ENCODE data around the gene LIN7A. TPM values are rescaled to one million over a fixed set of nuclear protein-coding genes. Genes with fewer than 3 reads are reported as not detected.

LIN7A gene, protein sequence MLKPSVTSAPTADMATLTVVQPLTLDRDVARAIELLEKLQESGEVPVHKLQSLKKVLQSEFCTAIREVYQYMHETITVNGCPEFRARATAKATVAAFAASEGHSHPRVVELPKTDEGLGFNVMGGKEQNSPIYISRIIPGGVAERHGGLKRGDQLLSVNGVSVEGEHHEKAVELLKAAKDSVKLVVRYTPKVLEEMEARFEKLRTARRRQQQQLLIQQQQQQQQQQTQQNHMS
- 22.1 and 32.7 TPM in 2 replicates for total RNA-seq (ENCODE audit: low replicate concordance)
- long read RNA-seq, full-length matches to known transcripts = 23 of 28 reads
- long read RNA-seq, partial matches to known transcripts = 2 of 28 reads
- long read RNA-seq, other reads (novel, unspliced or antisense) = 3 of 28 reads

DNA sequence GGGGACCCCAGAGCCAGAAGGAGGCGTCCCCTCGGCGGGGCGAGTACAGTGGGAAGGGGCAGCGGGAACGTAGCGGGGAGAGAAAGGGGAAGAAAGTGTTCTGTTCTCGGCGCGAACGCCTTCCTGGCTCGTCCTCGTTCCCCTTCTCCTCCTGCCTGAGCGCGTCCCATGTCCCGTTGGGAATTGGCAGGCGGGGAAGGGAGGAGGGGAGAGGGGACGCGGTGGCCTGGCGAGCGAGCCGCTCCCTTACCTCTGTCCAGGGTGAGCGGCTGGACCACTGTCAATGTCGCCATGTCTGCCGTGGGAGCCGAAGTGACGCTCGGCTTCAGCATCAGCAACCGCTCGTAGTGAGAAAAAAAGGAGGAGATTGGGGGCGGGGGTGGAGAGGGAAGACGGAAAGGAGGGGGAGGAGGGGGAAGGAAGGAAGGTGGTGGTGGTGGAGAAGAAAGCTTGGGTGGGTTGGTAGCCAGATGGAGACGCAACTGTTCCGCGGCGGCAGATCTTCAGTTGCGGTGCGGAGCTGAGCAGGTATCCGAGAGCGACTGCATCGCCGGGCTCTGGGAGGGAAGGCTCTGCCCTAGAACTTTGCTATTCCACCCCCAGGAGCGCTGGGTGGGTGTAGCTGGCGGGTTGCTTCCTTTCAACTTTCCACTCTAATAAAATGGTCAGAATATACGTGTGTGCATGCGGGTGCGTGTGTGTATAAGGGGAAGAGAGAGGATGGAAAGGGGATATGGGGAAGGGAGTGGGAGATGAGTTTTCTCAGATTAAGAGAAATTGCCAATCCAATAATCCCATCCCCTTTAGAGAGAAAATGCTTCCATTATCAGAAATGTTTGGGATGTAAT is at the start of gene LIN7A:
Gene LIN7A, minus strand, starts transcription at position 544 of the 848 bp plus-strand sequence. Its CDS starts 212 bp downstream, at position 332.
- Mint-ChIP-seq H3K27ac (peak within 1 kb of the TSS; percentile 89), H3K9me3 (no peaks in the 10 kb centered on the region), H3K27me3 (peaks cover 21% of the 10 kb centered on the region), H3K4me3 (peak within 1 kb of the TSS; percentile 96), H3K4me1 (ENCODE audit: unreplicated experiment) (peaks cover 10% of the 10 kb centered on the region), H3K36me3 (no peaks in the 10 kb centered on the region)
- no peak for DNase-seq (ENCODE audit: extremely low spot score, unreplicated experiment)
- no peak for TF ChIP-seq CTCF (conservative IDR thresholded peaks at IDR 0.05)

DNA sequence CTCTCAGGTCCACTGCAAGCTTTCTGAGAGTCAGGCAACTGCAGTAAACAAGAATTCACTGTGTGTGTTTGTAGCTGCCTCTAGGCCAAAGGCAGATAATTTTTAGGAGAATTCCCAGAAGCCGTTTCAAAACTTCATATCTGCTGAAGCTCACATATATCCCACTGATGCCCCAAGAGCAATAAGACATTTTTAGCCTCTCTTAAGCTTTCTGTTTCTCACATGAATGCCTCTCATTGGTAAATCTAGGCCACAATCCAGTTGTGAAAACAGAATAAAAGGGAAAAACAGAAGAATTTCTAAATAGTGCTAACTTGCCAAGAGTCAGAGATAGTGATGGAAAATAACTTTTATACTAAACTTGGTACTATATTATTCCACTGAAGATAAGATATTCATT is 48.5 kb upstream of the LIN7A start:
- Mint-ChIP-seq H3K4me3 (no peak overlapping the region), H3K27ac (no peak overlapping the region), H3K36me3 (no peaks in the 10 kb centered on the region), H3K4me1 (ENCODE audit: unreplicated experiment) (no peaks in the 10 kb centered on the region), H3K9me3 (peaks cover 5% of the 10 kb centered on the region), H3K27me3 (peaks cover 2% of the 10 kb centered on the region)
- no peak for TF ChIP-seq CTCF (conservative IDR thresholded peaks at IDR 0.05)
- DNase-seq (ENCODE audit: extremely low spot score, unreplicated experiment) = no peak

DNA sequence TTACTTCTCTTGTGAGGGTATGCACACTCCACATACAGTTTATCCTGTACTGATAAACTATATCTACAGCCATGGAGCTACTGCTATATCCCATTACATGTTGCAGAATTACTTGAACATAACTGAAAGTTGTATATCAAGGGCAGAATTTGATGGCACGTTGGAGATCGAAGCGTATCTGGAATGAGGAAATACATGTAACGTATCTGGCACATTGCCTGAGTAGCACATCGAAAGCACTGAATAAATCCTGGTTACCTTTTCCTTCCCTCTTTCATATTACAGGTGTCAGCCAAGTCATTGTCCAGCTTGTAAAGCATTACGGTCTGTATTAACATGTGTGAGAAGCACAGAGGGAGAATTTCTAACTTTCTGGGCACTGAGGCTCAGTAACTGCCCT is 42.1 kb upstream of the LIN7A start:
- H3K27ac Mint-ChIP-seq = no peak overlapping the region
- H3K9me3 Mint-ChIP-seq = no peaks in the 10 kb centered on the region
- H3K4me3 Mint-ChIP-seq = no peak overlapping the region
- no peak for DNase-seq (ENCODE audit: extremely low spot score, unreplicated experiment)
- H3K4me1 Mint-ChIP-seq (ENCODE audit: unreplicated experiment) = no peaks in the 10 kb centered on the region
- no peaks in the 10 kb centered on the region for H3K36me3 Mint-ChIP-seq
- peaks cover 2% of the 10 kb centered on the region for H3K27me3 Mint-ChIP-seq
- TF ChIP-seq CTCF (conservative IDR thresholded peaks at IDR 0.05) = no peak

GRCh38 chr12:80979251-80979650 is 41.5 kb upstream of the LIN7A start:
- Mint-ChIP-seq H3K36me3 (no peaks in the 10 kb centered on the region), H3K4me1 (ENCODE audit: unreplicated experiment) (no peaks in the 10 kb centered on the region), H3K27me3 (peaks cover 2% of the 10 kb centered on the region), H3K4me3 (no peak overlapping the region), H3K27ac (no peak overlapping the region), H3K9me3 (no peaks in the 10 kb centered on the region)
- TF ChIP-seq CTCF (conservative IDR thresholded peaks at IDR 0.05) = no peak
- DNase-seq (ENCODE audit: extremely low spot score, unreplicated experiment) = no peak

DNA sequence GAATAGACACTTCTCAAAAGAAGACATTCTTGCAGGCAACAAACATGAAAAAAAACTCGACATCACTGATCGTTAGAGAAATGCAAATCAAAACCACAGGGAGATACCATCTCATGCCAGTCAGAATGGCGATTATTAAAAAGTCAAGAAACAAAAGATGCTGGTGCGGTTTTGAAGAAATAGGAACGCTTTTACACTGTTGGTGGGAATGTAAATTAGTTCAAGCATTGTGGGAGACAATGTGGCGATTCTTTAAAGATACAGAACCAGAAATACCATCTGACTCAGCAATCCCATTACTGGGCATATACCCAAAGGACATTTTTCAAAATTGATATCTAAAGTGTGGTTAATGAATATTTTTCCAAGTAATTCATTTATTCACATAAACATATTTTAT is 39.6 kb upstream of the LIN7A start:
- TF ChIP-seq CTCF (conservative IDR thresholded peaks at IDR 0.05) = no peak
- Mint-ChIP-seq H3K27ac (no peak overlapping the region), H3K4me3 (no peak overlapping the region), H3K4me1 (ENCODE audit: unreplicated experiment) (no peaks in the 10 kb centered on the region), H3K9me3 (no peaks in the 10 kb centered on the region), H3K36me3 (no peaks in the 10 kb centered on the region), H3K27me3 (no peaks in the 10 kb centered on the region)
- no peak for DNase-seq (ENCODE audit: extremely low spot score, unreplicated experiment)

Measured in type B pancreatic cell (in vitro differentiated cells).